ENCODE measurements around the gene SYTL2. TPM values are rescaled to one million over a fixed set of nuclear protein-coding genes. Genes with fewer than 3 reads are reported as not detected.

SYTL2 gene
- total and polyA plus RNA-seq, 2 experiments from 2014 or later, result 3.4 to 7.2 TPM

DNA sequence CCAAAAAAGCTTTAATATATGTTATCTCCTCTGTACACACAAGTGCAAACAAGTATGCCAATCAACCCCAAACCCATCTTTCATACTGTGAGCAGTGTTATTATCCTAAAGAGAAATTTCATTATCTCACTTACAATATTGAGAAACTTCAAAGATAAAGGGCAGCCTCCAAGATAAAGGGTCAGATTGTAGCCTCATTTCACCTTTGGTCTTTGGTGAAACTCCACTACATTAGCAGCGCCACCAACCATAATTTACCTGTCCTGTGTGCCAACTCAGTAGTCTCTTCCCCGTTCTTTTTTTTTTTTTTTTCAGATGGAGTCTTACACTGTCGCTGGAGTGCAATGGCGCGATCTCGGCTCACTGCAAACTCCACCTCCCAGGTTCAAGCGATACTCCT is 9.4 kb downstream of the SYTL2 start:
- TF ChIP-seq, protein P1, sequence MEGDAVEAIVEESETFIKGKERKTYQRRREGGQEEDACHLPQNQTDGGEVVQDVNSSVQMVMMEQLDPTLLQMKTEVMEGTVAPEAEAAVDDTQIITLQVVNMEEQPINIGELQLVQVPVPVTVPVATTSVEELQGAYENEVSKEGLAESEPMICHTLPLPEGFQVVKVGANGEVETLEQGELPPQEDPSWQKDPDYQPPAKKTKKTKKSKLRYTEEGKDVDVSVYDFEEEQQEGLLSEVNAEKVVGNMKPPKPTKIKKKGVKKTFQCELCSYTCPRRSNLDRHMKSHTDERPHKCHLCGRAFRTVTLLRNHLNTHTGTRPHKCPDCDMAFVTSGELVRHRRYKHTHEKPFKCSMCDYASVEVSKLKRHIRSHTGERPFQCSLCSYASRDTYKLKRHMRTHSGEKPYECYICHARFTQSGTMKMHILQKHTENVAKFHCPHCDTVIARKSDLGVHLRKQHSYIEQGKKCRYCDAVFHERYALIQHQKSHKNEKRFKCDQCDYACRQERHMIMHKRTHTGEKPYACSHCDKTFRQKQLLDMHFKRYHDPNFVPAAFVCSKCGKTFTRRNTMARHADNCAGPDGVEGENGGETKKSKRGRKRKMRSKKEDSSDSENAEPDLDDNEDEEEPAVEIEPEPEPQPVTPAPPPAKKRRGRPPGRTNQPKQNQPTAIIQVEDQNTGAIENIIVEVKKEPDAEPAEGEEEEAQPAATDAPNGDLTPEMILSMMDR (conservative IDR thresholded peaks at IDR 0.05; ENCODE audit: low read depth in 2 of 2), result no peak
- TF ChIP-seq, protein P2, sequence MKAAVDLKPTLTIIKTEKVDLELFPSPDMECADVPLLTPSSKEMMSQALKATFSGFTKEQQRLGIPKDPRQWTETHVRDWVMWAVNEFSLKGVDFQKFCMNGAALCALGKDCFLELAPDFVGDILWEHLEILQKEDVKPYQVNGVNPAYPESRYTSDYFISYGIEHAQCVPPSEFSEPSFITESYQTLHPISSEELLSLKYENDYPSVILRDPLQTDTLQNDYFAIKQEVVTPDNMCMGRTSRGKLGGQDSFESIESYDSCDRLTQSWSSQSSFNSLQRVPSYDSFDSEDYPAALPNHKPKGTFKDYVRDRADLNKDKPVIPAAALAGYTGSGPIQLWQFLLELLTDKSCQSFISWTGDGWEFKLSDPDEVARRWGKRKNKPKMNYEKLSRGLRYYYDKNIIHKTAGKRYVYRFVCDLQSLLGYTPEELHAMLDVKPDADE (IDR thresholded peaks at IDR 0.05), result no peak
- TF ChIP-seq ZNF114 (CRISPR knock-in tag; IDR thresholded peaks at IDR 0.05), result no peak
- TF ChIP-seq JUNB (IDR thresholded peaks at IDR 0.05; ENCODE audit: unreplicated experiment), result no peak
- TF ChIP-seq ZNF331 (CRISPR knock-in tag; IDR thresholded peaks at IDR 0.05; ENCODE audit: low read depth), result no peak
- TF ChIP-seq STAT1 (IDR thresholded peaks at IDR 0.05; ENCODE audit: unreplicated experiment), result no peak
- no peak for TF ChIP-seq EZH2 (IDR thresholded peaks at IDR 0.05; ENCODE audit: low read depth, unreplicated experiment)
- H4K20me1 ChIP-seq (replicated peaks; ENCODE audit: insufficient read depth), result no peaks in the 10 kb centered on the region
- no peak overlapping the region for H3K4me3 ChIP-seq
- Mint-ChIP-seq H3K36me3 (ENCODE audit: low read depth) (no peaks in the 10 kb centered on the region), H3K4me3 (no peak overlapping the region), H3K4me1 (peaks cover 6% of the 10 kb centered on the region; the same call in 2 of the 3 replicates), H3K9me3 (no peaks in the 10 kb centered on the region), H3K27me3 (ENCODE audit: insufficient read depth, low read depth, poor library complexity) (no peaks in the 10 kb centered on the region), H3K27ac (no peak overlapping the region)
- H3K79me2 ChIP-seq (replicated peaks; ENCODE audit: insufficient read depth), result no peaks in the 10 kb centered on the region
- ATAC-seq, result no peak
- H3K4me2 ChIP-seq, result no peak overlapping the region
- no peaks in the 10 kb centered on the region for H3F3A ChIP-seq (replicated peaks; ENCODE audit: low read depth)
- no peak for DNase-seq (ENCODE audit: low spot score)
- H3K27me3 ChIP-seq (ENCODE audit: insufficient read depth), result no peaks in the 10 kb centered on the region
- no peaks in the 10 kb centered on the region for H3K9me2 ChIP-seq (ENCODE audit: insufficient read depth)
- H3K27ac ChIP-seq (ENCODE audit: low read depth), result no peak overlapping the region
- H2AFZ ChIP-seq, result no peak overlapping the region
- no peaks in the 10 kb centered on the region for H3K4me1 ChIP-seq (ENCODE audit: insufficient read depth)
- no peaks in the 10 kb centered on the region for H3K36me3 ChIP-seq (ENCODE audit: insufficient read depth)

DNA sequence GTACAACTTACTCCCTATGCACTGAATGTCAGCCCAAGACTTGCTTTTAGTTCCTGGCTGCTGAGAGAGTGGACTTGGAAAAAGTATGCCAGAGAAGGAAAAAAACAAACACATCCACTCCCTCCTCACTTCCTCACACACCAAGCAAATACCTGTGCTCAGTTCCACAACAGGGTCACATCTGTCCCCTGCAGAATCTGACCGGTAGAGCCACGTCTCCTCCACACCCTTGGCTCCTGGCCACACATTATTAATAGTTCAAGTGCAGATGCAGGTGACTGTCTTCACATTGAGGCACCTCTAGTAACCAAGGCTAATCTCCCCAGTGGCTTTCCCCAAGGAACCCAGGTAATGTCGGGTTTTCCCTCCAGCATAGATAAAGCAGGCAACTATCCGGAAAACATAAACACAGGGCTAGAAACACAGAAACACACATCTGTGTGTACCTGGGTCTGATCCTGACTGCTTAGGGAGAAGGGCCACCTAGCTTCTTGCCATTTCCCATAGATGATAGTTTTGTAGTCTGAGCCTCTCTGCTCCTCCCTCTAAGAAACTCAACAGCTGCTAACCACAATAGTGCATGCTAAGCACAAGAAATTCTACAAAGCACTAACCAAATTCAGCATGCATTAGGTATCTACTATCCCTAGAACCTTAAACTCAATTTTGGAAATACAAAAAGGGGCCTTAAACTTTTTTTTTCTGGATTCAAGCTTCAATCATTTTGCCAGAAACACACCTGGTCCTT is 10.2 kb downstream of the SYTL2 start:
- Histone ChIP-seq H3K79me2 (replicated peaks; ENCODE audit: insufficient read depth) (no peaks in the 10 kb centered on the region), H3K4me3 (no peak overlapping the region), H2AFZ (no peak overlapping the region), H3F3A (replicated peaks; ENCODE audit: low read depth) (no peaks in the 10 kb centered on the region), H3K27me3 (ENCODE audit: insufficient read depth) (no peaks in the 10 kb centered on the region), H3K27ac (ENCODE audit: low read depth) (no peak overlapping the region), H3K9me2 (ENCODE audit: insufficient read depth) (no peaks in the 10 kb centered on the region), H3K4me1 (ENCODE audit: insufficient read depth) (no peaks in the 10 kb centered on the region), H3K4me2 (no peak overlapping the region), H3K36me3 (ENCODE audit: insufficient read depth) (no peaks in the 10 kb centered on the region), H4K20me1 (replicated peaks; ENCODE audit: insufficient read depth) (no peaks in the 10 kb centered on the region)
- no peaks in the 10 kb centered on the region for H3K27me3 Mint-ChIP-seq (ENCODE audit: insufficient read depth, low read depth, poor library complexity)
- H3K27ac Mint-ChIP-seq, result no peak overlapping the region
- no peaks in the 10 kb centered on the region for H3K9me3 Mint-ChIP-seq
- H3K4me1 Mint-ChIP-seq, result peaks cover 6% of the 10 kb centered on the region; the same call in 2 of the 3 replicates
- no peaks in the 10 kb centered on the region for H3K36me3 Mint-ChIP-seq (ENCODE audit: low read depth)
- ATAC-seq, result no peak
- no peak for DNase-seq (ENCODE audit: low spot score)
- TF ChIP-seq POLR2AphosphoS5 (IDR thresholded peaks at IDR 0.05; ENCODE audit: low read depth), result no peak
- TF ChIP-seq, protein P2 (IDR thresholded peaks at IDR 0.05), result no peak
- TF ChIP-seq NANOG (IDR thresholded peaks at IDR 0.05; ENCODE audit: borderline replicate concordance), result no peak
- TF ChIP-seq, protein P3, sequence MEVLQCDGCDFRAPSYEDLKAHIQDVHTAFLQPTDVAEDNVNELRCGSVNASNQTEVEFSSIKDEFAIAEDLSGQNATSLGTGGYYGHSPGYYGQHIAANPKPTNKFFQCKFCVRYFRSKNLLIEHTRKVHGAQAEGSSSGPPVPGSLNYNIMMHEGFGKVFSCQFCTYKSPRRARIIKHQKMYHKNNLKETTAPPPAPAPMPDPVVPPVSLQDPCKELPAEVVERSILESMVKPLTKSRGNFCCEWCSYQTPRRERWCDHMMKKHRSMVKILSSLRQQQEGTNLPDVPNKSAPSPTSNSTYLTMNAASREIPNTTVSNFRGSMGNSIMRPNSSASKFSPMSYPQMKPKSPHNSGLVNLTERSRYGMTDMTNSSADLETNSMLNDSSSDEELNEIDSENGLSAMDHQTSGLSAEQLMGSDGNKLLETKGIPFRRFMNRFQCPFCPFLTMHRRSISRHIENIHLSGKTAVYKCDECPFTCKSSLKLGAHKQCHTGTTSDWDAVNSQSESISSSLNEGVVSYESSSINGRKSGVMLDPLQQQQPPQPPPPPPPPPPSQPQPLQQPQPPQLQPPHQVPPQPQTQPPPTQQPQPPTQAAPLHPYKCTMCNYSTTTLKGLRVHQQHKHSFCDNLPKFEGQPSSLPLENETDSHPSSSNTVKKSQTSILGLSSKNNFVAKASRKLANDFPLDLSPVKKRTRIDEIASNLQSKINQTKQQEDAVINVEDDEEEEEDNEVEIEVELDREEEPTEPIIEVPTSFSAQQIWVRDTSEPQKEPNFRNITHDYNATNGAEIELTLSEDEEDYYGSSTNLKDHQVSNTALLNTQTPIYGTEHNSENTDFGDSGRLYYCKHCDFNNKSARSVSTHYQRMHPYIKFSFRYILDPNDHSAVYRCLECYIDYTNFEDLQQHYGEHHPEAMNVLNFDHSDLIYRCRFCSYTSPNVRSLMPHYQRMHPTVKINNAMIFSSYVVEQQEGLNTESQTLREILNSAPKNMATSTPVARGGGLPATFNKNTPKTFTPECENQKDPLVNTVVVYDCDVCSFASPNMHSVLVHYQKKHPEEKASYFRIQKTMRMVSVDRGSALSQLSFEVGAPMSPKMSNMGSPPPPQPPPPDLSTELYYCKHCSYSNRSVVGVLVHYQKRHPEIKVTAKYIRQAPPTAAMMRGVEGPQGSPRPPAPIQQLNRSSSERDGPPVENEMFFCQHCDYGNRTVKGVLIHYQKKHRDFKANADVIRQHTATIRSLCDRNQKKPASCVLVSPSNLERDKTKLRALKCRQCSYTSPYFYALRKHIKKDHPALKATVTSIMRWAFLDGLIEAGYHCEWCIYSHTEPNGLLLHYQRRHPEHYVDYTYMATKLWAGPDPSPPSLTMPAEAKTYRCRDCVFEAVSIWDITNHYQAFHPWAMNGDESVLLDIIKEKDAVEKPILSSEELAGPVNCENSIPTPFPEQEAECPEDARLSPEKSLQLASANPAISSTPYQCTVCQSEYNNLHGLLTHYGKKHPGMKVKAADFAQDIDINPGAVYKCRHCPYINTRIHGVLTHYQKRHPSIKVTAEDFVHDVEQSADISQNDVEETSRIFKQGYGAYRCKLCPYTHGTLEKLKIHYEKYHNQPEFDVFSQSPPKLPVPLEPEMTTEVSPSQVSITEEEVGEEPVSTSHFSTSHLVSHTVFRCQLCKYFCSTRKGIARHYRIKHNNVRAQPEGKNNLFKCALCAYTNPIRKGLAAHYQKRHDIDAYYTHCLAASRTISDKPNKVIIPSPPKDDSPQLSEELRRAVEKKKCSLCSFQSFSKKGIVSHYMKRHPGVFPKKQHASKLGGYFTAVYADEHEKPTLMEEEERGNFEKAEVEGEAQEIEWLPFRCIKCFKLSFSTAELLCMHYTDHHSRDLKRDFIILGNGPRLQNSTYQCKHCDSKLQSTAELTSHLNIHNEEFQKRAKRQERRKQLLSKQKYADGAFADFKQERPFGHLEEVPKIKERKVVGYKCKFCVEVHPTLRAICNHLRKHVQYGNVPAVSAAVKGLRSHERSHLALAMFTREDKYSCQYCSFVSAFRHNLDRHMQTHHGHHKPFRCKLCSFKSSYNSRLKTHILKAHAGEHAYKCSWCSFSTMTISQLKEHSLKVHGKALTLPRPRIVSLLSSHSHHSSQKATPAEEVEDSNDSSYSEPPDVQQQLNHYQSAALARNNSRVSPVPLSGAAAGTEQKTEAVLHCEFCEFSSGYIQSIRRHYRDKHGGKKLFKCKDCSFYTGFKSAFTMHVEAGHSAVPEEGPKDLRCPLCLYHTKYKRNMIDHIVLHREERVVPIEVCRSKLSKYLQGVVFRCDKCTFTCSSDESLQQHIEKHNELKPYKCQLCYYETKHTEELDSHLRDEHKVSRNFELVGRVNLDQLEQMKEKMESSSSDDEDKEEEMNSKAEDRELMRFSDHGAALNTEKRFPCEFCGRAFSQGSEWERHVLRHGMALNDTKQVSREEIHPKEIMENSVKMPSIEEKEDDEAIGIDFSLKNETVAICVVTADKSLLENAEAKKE (CRISPR knock-in tag; IDR thresholded peaks at IDR 0.05), result no peak
- no peak overlapping the region for H3K4me3 Mint-ChIP-seq

Measured in GM23338 (cell line).